Activated naive CD4-positive, alpha-beta T cell (primary cell): ENCODE data around the gene DPEP2NB.
"Not testable (repeated sequence)": the region's sequence is repeated elsewhere in the genome, so short reads cannot be mapped to it uniquely, and the experiment has no call there.

ENCODE experiments used
- DNase-seq, 4 experiments: peaks; one replicate each; lab custom pipeline; 2025; lab: John Stamatoyannopoulos, UW

Gene DPEP2NB

DNA sequence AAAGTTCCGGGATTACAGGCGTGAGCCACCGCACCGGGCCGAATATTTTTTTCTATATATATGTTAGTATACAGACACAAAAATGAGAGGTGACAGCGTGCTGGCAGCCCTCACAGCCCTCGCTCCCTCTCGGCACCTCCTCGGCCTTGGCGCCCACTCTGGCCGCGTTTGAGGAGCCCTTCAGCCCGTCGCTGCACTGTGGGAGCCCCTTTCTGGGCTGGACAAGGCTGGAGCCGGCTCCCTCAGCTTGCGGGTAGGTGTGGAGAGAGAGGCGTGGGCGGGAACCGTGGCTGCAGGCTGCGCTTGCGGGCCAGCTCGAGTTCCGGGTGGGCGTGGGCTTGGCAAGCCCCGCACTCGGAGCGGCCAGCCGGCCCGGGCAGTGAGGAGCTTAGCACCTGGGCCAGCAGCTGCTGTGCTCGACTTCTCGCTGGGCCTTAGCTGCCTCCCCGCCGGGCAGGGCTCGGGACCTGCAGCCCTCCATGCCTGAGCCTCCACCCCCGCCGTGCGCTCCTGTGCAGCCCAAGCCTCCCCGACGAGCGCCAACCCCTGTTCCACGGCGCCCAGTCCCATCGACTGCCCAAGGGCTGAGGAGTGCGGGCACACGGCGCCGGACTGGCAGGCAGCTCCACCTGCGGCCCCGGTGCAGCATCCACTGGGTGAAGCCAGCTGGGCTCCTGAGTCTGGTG, 33.6 kb downstream of the DPEP2NB start:
- DNase-seq, result no peak

DNA sequence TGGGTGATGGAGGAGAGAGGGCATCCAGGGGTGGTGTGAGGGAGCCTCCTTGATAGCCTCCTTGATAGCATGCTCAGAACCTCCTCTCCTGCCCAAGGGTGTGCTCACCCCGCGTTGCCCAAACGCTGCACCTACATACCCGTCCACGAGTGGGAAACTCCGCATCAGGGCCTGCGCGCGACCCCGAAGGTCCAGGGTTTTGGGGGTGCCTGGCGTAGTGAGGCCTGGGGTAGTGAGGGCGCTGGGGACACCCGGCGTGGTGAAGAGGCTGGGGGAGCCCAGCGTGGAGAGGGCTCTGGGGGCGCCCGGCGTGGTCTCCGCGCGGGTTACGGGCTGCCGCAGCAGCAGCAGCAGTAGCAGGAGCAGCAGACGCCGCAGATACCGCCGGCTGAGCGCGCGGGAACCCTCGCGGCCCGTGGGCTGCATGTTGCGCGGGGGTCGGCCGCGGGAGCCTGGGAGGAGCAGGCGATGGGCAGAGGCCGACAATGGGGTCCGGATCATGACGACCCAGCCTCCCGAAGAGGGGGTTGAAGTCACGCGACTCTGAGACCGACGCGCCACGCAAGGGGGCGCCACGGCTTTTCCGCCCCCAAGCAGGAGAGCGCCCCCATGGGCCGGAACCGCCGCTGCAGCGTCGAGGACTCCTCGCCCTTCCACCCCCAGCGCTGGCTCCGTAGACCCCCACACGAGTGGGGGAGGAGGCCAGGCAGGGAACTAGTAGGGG, 35.6 kb downstream of the DPEP2NB start, which contains the start of gene DPEP3:
Gene DPEP3, minus strand, starts transcription at position 545 of the 724 bp plus-strand sequence. Its CDS starts 119 bp downstream, at position 426.
- no peak for DNase-seq

DNA sequence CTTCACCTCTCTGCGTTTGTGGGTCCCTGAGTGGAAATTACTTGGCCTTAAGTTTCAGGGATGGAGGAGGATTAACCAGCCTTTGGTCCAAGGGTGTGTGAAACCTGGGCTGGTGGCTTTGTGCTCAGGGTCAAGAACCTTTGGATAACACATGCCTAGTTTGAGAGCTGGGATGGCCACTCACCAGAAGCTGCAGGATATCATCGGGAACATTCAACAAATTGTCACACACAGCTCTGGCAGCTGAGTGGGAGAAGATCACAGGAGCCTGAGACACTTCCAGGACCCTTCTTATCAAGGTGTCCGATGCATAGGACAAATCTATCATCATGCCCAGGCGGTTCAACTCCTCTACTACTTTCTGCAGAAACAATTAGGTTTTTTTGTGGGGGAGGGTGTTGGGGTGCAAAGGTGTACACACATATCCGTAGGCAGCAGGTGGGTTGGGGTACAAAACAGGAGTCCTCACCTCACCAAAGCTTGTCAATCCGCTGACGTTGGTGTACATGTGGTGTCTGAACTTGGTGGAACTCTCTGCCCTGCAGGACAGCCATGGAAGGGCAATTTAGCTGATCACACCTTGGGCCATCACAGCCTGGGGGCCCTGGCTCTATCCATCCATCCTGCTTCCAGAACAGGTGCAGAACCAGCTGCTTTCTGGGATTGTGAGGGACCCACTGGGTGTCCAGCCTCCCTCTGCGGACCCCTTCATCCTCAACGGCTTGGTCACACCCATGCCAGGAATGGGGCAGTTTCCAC, 38.1 kb downstream of the DPEP2NB start:
- DNase-seq, result no peak

DNA sequence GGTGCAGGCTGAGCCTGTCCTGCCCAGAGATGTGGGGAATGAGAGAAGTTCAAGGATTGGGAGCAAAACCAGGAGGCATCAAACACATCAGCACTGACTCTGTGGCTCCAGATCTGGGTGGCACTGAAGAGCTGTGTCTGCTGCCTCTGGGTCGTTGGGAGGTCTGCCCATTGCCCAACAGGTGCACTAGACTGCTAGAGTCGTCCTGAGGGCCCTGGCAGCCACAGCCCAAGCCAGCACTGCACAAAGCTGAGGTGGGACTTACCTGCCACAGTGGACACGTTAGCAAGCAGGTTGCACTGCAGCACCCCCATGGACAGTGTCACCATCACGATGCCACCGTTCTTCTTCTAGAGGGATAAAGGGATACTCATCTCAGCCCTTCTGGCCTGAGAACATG, 38.7 kb downstream of the DPEP2NB start:
- no peak for DNase-seq

DNA sequence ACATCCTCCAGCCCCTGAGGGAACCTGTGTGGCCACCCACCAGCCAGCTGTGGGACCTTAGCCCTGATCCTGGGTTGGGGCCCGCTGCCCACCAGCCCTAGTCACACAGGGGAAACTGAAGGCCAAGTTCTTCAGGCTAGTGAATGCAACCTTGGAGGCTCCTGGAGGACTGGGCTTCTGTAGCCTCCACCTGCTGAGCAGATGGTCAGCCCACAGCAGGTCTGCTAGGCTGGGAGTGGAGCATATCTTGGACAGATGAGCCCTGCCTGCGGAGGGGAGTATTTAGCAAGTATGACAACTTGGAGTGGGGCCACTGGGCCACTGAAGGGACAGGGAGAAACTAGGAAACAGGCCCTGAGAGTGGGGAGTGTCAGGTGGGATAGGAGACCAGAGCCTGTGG, 39.5 kb downstream of the DPEP2NB start:
- no peak for DNase-seq

DNA sequence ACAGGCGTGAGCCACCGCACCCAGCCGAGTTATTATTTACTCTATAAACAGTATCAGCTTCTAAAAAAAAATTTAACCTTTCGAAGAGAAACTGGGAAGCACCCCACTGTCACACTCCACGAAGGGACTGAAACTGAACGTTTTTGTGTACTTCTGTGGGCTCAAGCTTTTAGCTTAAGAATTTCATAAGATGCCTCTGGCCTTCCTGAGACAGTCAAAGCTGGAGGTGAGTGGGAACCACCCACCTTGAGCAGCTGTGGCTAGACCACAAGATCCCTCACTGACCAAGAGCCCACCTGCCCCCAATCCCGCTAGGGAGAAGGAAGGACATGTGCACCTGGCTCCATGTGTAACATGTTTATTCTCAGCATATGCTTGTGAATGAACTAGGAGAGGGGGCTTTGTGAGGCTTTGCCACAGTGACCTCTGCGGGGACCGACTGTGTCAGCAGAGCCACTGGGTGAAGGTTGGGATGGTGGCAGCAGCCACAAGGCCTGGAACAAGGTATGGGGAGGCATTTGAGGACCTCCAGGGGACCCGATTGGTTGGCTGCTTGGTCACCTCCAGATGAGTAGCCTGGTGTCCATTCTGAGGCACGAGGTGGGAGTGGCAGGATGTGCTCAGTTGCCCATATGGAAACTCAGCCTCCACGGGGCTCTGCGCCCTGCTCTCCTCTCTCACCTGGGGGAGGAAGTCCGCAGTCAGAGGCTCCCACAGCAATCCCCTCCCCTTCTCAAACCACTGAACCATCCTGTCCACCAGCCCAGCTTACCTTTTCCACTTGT, 40.2 kb downstream of the DPEP2NB start:
- DNase-seq, result no peak

DNA sequence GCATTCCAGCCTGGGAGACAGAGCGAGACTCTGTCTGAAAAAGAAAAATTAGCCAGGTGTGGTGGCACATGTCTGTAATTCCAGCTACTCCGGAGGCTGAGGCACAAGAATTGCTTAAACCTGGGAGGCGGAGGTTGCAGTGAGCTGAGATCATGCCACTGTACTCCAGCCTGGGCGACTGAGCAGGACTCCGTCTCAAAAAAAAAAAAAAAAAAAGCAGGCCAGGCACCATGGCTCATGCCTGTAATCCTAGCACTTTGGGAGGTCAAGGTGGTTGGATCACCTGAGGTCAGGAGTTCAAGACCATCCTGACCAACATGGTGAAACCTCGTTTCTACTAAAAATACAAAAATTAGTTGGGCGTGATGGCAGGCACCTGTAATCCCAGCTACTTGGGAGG, 43.4 kb downstream of the DPEP2NB start:
- DNase-seq, result not testable (repeated sequence)

DNA sequence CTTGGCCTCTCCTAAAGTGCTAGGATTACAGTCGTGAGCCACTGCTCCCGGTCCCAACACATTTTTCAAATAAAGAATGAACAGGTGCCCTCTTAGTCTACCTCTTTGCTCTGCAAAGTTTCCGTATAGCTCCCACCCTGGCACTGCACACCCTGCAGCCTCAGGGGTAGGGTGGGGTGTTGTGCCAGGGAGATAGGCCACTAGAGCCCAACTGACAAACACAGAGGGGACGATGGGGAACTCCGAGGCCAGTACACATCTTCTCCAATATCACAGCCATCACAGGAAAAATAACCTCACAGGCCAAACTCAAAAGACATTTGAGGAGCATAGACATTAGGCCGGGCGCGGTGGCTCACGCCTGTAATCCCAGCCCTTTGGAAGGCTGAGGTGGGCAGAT, 44.6 kb downstream of the DPEP2NB start:
- no peak for DNase-seq

DNA sequence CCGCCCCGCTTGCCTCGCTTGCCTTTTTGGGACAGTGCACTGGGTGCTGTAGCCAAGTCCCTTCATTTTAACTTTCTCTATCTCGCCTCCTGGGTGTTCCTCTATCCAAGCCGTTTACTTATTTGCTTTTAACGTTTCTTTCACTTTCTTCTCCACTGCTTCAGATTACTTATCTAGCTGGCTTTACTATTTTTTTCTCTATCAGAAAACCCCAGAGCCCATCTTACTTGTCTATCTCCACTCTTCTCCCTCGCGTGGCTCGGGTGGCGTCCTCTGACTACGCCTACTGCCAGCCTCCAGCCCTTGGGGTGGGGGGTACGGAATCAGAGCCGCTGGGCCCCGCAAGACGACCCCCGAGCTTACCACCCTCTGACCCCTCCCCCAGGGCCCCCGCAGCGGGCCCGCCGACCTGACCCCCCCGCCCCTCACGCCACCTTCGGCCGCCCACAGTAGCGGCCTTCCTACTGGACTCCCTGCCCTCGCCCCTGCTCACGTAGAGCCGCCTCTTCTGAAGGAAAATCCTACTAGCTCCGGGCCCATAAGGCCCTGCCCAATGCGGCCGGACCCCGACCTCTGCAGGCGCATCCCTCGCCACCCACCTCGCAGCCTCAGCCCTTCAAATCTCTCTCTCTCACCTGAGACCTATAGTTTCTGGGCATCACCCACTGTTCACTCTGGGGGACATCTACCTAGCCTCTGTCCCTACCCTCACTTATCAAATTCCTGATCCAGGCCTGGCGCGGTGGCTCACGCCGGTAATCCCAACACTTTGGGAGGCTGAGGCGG, 46.3 kb downstream of the DPEP2NB start:
- DNase-seq, result no peak

DNA sequence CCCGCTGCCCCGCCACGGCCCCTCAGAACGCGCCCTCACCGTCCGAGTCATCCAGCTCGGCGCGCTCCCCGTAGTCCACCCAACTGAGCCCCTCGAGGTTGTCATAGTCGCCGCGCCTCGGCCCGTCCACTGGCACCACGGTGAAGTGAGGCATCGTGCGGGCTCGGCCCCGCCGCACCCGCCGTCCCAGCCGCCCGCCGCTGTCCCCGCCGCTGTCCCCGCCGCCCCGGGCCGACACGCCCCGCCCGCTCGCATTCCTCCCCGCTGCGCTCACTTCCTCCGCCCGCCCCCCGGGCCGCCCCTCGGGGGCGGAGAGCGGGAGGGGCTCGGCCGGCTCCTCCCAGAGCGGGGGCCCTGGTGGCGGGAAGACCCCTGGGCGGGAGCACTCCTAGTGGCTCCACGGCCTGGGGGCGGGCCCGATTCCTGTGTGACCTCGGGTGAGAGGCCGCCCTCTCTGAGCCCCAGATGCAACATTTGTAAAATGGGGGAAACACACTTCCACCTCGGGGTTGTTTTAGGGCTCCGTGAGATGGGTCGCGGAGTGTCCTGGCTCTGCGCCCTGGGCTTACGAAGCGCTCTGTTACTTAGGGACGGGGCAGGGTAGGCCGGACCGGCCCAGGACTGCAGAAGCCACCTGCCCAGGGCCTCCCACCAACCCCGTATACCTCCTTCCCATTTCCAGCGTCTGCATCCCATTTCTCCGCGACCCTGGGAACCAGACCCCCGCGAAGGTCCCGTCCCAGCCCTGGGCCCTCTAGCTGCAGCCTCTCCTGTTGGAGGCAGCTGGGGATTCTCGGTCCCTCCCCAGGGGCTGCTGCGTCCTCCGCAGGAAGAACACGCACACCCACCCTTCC, 47.1 kb downstream of the DPEP2NB start, which contains the start of gene SLC12A4:
Gene SLC12A4, minus strand, starts transcription at position 238 of the 854 bp plus-strand sequence. Its CDS starts 84 bp downstream, at position 154.
- peak; percentile 53 to 84 (median 64) for DNase-seq

DNA sequence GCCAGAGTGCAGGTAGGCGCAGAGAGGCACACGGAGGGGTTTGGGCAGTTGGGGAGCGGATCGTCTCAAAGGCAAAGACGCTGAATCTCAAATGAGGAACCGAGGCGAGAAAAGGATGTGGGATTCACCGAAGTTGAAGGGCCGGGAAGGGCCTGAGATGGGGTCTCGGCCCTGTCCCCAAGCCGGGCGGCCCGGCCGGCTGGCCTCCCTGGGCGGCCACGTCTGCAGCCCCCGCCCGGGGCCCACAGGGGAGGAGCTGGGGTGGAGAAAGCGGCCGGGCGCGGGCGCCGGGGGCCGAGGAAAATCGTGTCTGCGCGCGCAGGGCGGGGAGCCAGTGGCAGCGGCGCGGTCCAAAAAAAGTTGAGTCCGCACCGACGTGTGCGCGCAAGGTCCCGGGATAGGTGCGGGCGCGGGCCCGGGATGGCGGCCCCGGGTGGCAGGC, 47.7 kb downstream of the DPEP2NB start:
- peak in 1 of 4 experiments; percentile 21 for DNase-seq

DNA sequence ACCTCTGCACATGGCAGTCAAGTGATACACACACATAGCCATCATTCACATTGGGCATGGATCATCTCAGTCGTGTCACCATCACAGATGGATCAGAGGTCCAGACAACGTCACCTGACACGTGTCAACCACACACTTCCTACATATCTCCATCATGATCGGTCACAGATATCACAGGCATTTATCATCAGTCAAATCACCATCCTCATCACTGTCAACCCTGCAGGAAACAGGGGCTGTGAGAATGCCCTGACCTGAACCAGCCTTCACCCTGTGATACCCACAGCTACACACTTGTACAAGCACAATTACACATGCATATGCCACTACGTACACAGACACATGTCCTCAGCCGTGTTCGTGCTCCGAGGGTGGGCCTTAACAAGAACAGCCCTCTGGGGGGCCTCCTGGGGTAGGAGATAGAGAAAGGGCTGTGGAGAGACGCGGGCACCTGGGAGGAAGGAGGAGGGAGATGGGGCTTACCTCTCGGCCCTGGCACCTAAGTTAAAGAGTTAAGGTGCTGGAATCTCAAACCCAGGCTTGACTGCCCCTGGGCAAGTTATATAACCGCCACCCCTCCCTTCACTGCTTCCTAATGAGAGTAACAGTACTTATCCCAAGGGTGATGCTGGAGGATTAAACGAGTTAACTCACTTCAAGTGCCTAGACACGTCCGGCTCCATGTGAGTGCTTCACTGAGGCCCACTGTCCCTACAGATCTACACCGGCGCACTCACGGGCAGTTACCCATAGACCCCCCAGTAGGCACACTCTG, 48.3 kb downstream of the DPEP2NB start:
- DNase-seq, result peak in 1 of 4 experiments; percentile 10

DNA sequence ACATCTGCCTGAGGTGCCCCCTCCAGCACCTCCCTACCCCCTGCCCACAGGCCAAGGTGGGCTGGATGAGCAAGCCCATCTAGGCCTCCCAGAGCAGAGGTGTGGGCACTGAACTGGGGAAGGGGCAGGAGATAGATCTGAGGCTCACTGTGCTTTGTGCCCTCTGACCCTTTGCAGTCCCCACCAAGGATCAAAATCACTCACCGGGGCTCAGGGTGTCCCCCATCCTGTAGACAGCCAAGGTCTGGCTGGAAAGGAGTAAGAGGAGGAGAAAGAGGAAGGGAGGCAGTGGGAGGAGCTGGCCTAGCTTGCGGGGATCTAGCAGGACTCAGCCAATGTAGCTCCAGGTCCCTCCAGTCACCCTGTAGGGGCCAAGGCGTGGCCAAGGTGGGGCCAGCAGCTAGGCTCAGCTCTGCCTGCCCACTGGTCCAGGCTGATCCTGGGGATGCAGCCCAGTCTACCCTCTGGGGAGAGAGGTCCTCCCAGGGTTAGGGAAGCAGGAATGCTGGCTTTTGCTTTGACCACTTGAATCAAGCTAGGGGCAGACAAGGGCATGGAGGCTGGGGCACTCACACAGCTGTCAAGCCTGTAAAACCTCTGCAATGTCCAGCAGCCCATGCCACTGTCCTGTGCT, 49.0 kb downstream of the DPEP2NB start:
- no peak for DNase-seq

DNA sequence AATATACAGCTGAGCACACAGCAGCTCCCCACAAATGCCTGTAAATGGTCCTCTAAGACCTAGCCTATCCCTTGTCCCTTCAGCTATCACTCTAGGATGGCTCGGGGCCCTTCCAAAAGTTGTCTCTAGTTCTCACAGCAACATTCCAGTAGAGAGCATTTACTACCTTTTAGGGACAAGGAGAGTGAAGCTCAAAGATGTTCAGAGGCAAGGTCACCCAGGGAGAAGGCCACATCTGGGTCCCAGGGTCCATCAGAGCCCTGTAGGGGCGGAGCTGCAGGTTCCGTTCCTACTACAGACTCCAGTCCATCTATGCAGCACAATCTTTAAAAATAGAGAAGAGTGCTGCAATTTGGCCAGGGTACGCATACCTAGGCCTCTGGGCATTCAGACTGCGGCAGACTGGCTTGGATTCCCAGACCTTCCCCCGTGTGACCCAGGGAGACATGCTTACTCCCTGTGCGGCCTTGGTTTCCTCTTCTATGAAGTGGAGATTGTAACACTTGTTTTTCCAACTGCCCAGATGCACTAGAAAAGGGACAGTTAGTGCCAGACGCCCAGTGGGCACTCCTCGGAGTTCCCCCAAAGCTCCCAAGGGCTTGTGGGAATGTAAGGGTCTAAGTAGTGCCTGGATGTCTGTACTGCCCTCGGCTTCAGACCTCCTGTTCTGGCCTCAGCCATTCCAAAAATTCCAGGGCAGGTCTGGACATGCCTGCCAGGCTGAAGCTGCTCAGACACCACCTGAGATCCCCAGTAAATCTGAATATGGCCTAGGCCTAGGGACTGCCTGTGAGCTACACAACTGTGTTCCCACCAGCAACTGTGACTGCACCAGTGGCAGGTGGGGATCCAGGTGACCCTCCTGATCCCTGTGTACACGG, 49.8 kb downstream of the DPEP2NB start:
- DNase-seq, result no peak

DNA sequence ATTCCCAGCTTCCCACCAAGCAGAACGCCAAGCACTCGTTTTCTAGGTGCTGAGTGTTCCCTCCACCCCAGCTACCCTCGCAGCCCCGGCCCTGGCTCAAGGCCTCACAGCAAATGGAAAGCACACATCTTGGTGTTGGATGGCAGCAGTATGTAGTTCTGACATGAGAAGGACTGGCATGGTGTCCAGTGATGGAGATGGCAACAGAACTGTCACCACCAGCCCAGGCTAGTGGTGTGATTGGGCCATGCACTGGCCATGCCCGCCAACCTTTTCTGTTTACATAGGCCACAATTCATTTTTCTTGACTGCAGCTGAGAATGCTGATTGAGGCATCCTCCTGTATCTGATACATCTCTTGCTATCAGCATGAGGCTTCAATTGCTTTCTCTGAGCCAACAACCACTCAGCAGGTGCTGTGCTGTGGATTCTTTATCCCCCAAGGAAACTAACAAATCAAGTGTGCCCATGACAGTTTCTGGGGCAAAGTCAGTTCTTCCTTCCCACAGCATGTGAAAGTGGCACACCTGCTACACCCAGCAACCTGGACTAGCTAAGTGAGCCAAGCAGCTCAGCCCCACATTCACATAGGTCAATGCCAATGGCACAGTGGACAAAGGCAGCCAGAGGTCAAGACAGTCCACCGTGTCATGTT, 51.1 kb downstream of the DPEP2NB start:
- DNase-seq, result no peak

DNA sequence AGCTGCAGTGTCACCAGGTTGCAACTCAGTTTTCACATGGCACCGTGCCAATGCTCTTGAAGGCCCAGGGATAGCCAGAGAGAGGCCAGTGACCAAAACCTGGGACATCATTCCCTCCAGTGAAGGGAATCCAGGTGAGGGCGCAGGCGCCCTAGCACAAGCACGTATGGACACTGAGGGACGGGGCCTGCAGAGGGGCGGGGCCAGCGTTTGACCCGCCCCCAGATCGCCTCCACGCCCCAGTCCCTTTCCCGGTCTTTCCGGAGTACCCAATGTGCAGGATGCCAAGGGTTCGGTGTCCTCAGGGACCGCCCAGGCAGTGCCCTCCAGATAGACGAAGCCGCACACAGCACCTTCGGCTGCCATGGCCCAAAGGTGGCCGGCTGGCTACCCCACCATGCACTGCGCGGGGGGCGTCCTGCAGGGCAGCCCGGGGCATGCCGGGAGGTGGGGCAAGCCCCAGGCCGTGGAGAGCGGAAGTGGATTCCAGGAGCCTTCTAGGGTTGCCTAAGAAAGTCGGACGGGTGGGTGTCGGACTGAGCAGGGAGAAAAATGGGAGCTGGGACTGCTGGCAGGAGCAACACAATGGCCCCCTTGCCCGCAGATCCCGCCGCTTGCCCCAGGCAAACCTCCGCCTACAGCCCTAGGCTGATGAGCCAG, 51.9 kb downstream of the DPEP2NB start:
- DNase-seq, result no peak
